Astrocyte (in vitro differentiated cells and primary cell): ENCODE measurements around the gene FAR1. TPM values are rescaled to one million over a fixed set of nuclear protein-coding genes. Genes with fewer than 3 reads are reported as not detected.

Source experiments
- DNase-seq: peaks from one replicate; pipeline ENCODE4 v3.0.0-alpha.2; 2010; ENCODE audit warnings: low read depth
- FAIRE-seq: peaks from 2 replicates; lab custom pipeline; 2011; peaks lifted over from hg19 to GRCh38; lab: Jason Lieb, UNC
- H2AFZ ChIP-seq: 2 replicates; pipeline ENCODE4 v1.6.0; 2012; ENCODE audit warnings: low read depth, low read length, inconsistent platforms
- H3K27ac ChIP-seq: 2 replicates; pipeline ENCODE4 v1.5.1; 2011; ENCODE audit warnings: low read depth, low read length, inconsistent platforms
- H3K27me3 ChIP-seq: 2 replicates; pipeline ENCODE4 v1.6.0; 2011; ENCODE audit warnings: low read length, inconsistent platforms; ENCODE audit not compliant: insufficient read depth
- H3K36me3 ChIP-seq: 2 replicates; pipeline ENCODE4 v1.5.1; 2011; ENCODE audit warnings: low read length, inconsistent platforms; ENCODE audit not compliant: insufficient read depth
- H3K4me1 ChIP-seq: 2 replicates; pipeline ENCODE4 v1.5.1; 2011; ENCODE audit warnings: low read length, inconsistent platforms; ENCODE audit not compliant: insufficient read depth
- H3K4me2 ChIP-seq: 2 replicates; pipeline ENCODE4 v1.6.0; 2012; ENCODE audit warnings: low read length, inconsistent platforms
- H3K4me3 ChIP-seq: 2 replicates; pipeline ENCODE4 v1.5.1; 2011; ENCODE audit warnings: low read depth, mild to moderate bottlenecking, low read length, inconsistent platforms; ENCODE audit not compliant: insufficient read depth
- H3K79me2 ChIP-seq: 2 replicates; pipeline ENCODE4 v1.6.0; 2012; ENCODE audit warnings: mild to moderate bottlenecking, low read length, inconsistent platforms; ENCODE audit not compliant: insufficient read depth
- H3K9ac ChIP-seq: 2 replicates; pipeline ENCODE4 v1.6.0; 2012; ENCODE audit warnings: mild to moderate bottlenecking, low read length, inconsistent platforms
- H3K9me3 ChIP-seq: 2 replicates; pipeline ENCODE4 v1.5.1; 2012; ENCODE audit warnings: low read depth, mild to moderate bottlenecking, low read length, inconsistent platforms; ENCODE audit not compliant: insufficient read depth
- H4K20me1 ChIP-seq: 2 replicates; pipeline ENCODE4 v1.6.0; 2012; ENCODE audit warnings: low read length, inconsistent platforms; ENCODE audit not compliant: insufficient read depth
- H3K27ac Mint-ChIP-seq: one replicate; pipeline ENCODE4 v1.8.0; 2021; ENCODE audit warnings: mild to moderate bottlenecking, mixed read lengths; ENCODE audit not compliant: unreplicated experiment
- H3K27me3 Mint-ChIP-seq: one replicate; pipeline ENCODE4 v1.8.0; 2021; ENCODE audit warnings: low read depth, mixed read lengths; ENCODE audit not compliant: unreplicated experiment
- H3K36me3 Mint-ChIP-seq: one replicate; pipeline ENCODE4 v1.8.0; 2021; ENCODE audit warnings: low read depth, mixed read lengths; ENCODE audit not compliant: unreplicated experiment
- H3K4me1 Mint-ChIP-seq: one replicate; pipeline ENCODE4 v1.8.0; 2021; ENCODE audit warnings: low read depth, mixed read lengths; ENCODE audit not compliant: unreplicated experiment
- H3K4me3 Mint-ChIP-seq: one replicate; pipeline ENCODE4 v1.8.0; 2021; ENCODE audit warnings: mild to moderate bottlenecking, moderate library complexity, mixed read lengths; ENCODE audit not compliant: unreplicated experiment
- H3K9me3 Mint-ChIP-seq: one replicate; pipeline ENCODE4 v1.8.0; 2021; ENCODE audit warnings: mild to moderate bottlenecking, mixed read lengths; ENCODE audit not compliant: unreplicated experiment
- CTCF ChIP-seq: IDR thresholded peaks from 2 replicates; pipeline ENCODE4 v1.5.1; 2011; ENCODE audit warnings: low read depth, mild to moderate bottlenecking, inconsistent platforms, low read length, moderate library complexity; ENCODE audit not compliant: insufficient read depth
- EZH2 ChIP-seq: IDR thresholded peaks from 2 replicates; pipeline ENCODE4 v1.6.1; 2012; ENCODE audit warnings: mild to moderate bottlenecking, low read length, inconsistent platforms; ENCODE audit not compliant: insufficient read depth
- total RNA-seq: library from RNA; stranded (reverse); gene quantifications from 2 replicates; pipeline ENCODE4 v1.2.1, GENCODE V29; 2021

FAR1 gene
- total RNA-seq, 1 donor from 2014 or later: 100 TPM

- no peak for FAIRE-seq
- Mint-ChIP-seq H3K9me3 (no peaks in the 10 kb centered on the region), H3K27ac (no peak overlapping the region), H3K36me3 (peaks cover 8% of the 10 kb centered on the region), H3K4me1 (no peaks in the 10 kb centered on the region), H3K27me3 (no peaks in the 10 kb centered on the region), H3K4me3 (no peak overlapping the region)
- no peaks in the 10 kb centered on the region for H3K9me3 ChIP-seq
- H3K4me2 ChIP-seq: no peak overlapping the region
- no peak for DNase-seq
- H3K79me2 ChIP-seq: no peaks in the 10 kb centered on the region
- no peaks in the 10 kb centered on the region for H3K4me1 ChIP-seq
- no peak overlapping the region for H2AFZ ChIP-seq
- H3K27ac ChIP-seq: no peak overlapping the region
- H4K20me1 ChIP-seq: peaks cover 3% of the 10 kb centered on the region
- no peak overlapping the region for H3K4me3 ChIP-seq
- no peak overlapping the region for H3K9ac ChIP-seq
- TF ChIP-seq EZH2 (no peak), CTCF (no peak)
- H3K27me3 ChIP-seq: no peaks in the 10 kb centered on the region
- peaks cover 8% of the 10 kb centered on the region for H3K36me3 ChIP-seq
Observed at GRCh38 chr11:13705710-13706109, 37.2 kb downstream of the FAR1 start.

GRCh38 chr11:13713982-13714381 is 45.5 kb downstream of the FAR1 start:
- no peaks in the 10 kb centered on the region for H3K27me3 ChIP-seq
- no peak for TF ChIP-seq EZH2
- TF ChIP-seq CTCF: no peak
- DNase-seq: no peak
- Mint-ChIP-seq H3K9me3 (no peaks in the 10 kb centered on the region), H3K27ac (no peak overlapping the region), H3K4me1 (peaks cover 22% of the 10 kb centered on the region), H3K27me3 (no peaks in the 10 kb centered on the region), H3K4me3 (no peak overlapping the region), H3K36me3 (peaks cover 9% of the 10 kb centered on the region)
- H3K79me2 ChIP-seq: no peaks in the 10 kb centered on the region
- H3K4me3 ChIP-seq: no peak overlapping the region
- H3K9me3 ChIP-seq: no peaks in the 10 kb centered on the region
- H3K4me1 ChIP-seq: peaks cover 12% of the 10 kb centered on the region
- H3K4me2 ChIP-seq: no peak overlapping the region
- peaks cover 6% of the 10 kb centered on the region for H4K20me1 ChIP-seq
- H2AFZ ChIP-seq: no peak overlapping the region
- H3K9ac ChIP-seq: no peak overlapping the region
- no peak for FAIRE-seq
- no peak overlapping the region for H3K27ac ChIP-seq
- peaks cover 24% of the 10 kb centered on the region for H3K36me3 ChIP-seq

GRCh38 chr11:13717331-13717730 is 48.9 kb downstream of the FAR1 start:
- H4K20me1 ChIP-seq: peaks cover 6% of the 10 kb centered on the region
- H3K9me3 ChIP-seq: no peaks in the 10 kb centered on the region
- H3K79me2 ChIP-seq: no peaks in the 10 kb centered on the region
- TF ChIP-seq EZH2: no peak
- TF ChIP-seq CTCF: no peak
- H3K4me3 ChIP-seq: no peak overlapping the region
- peak overlapping the region; percentile 31 for H3K4me3 Mint-ChIP-seq
- H3K27ac Mint-ChIP-seq: peak overlapping the region; percentile 48
- H3K9me3 Mint-ChIP-seq: no peaks in the 10 kb centered on the region
- H3K36me3 Mint-ChIP-seq: peaks cover 15% of the 10 kb centered on the region
- H3K4me1 Mint-ChIP-seq: peaks cover 30% of the 10 kb centered on the region
- DNase-seq: peak; percentile 78
- no peak overlapping the region for H3K9ac ChIP-seq
- H3K4me1 ChIP-seq: peaks cover 12% of the 10 kb centered on the region
- no peak overlapping the region for H3K27ac ChIP-seq
- no peaks in the 10 kb centered on the region for H3K27me3 Mint-ChIP-seq
- no peak overlapping the region for H2AFZ ChIP-seq
- peaks cover 21% of the 10 kb centered on the region for H3K36me3 ChIP-seq
- FAIRE-seq: peak; percentile 76
- no peaks in the 10 kb centered on the region for H3K27me3 ChIP-seq
- H3K4me2 ChIP-seq: peak overlapping the region; percentile 9
